ENCODE data around the gene ASTL.

Gene ASTL

DNA sequence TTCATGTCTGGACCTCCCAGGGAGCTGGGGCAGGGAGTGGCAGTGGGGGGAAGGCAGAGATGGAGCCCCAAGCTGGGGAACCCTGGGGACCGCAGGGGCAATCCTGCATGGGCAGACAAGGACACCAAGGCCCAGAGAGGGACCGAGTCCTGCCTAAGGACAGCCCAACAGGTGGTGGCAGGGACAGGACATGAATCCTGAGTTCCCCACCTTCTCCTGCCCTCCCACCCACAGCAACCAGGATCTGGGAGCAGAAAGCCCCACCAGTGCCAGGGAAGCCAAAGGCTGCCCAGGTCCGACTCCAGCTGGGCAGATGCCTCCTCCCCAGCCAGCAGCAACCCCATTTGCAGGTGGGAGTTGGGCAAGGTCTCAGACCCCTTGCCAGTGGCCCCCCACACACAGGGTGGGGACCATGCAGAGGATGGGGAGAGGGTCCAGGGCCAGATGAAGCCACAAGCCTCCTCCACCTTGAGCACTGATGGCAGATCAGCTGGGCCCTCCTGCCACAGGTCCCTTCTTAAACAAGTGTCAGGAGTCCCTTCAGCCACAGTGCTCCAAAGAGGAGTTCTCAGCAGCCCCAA lies 28.3 kb downstream of the ASTL start:
- TF ChIP-seq, protein P1, sequence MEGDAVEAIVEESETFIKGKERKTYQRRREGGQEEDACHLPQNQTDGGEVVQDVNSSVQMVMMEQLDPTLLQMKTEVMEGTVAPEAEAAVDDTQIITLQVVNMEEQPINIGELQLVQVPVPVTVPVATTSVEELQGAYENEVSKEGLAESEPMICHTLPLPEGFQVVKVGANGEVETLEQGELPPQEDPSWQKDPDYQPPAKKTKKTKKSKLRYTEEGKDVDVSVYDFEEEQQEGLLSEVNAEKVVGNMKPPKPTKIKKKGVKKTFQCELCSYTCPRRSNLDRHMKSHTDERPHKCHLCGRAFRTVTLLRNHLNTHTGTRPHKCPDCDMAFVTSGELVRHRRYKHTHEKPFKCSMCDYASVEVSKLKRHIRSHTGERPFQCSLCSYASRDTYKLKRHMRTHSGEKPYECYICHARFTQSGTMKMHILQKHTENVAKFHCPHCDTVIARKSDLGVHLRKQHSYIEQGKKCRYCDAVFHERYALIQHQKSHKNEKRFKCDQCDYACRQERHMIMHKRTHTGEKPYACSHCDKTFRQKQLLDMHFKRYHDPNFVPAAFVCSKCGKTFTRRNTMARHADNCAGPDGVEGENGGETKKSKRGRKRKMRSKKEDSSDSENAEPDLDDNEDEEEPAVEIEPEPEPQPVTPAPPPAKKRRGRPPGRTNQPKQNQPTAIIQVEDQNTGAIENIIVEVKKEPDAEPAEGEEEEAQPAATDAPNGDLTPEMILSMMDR (IDR thresholded peaks at IDR 0.05; ENCODE audit: borderline replicate concordance, insufficient read depth, low read depth, low read length): no peak
- no peak overlapping the region for H3K4me3 ChIP-seq (ENCODE audit: low read depth, low read length)

DNA sequence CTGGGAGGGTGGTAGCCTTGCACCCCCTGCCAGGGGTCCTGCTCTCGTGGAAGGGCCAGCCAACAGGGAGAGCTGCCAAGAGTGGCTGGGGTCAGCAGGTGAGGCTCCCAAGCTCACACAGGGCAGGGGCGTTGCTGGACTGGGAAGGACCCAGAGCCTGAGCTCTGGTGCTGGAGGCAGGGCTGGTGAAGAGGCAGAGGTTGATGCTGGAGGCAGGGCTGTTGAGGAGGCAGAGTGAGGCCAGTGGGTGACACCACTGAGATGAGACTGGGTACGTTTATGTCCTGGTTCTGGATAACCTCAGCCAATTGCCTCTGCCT lies 29.0 kb downstream of the ASTL start:
- no peak overlapping the region for H3K4me3 ChIP-seq (ENCODE audit: low read depth, low read length)
- TF ChIP-seq, protein P1 (IDR thresholded peaks at IDR 0.05; ENCODE audit: borderline replicate concordance, insufficient read depth, low read depth, low read length): no peak

GRCh38 chr2:96108541-96109360 lies 29.6 kb downstream of the ASTL start:
- TF ChIP-seq, protein P1 (IDR thresholded peaks at IDR 0.05; ENCODE audit: borderline replicate concordance, insufficient read depth, low read depth, low read length): no peak
- no peak overlapping the region for H3K4me3 ChIP-seq (ENCODE audit: low read depth, low read length)

GRCh38 chr2:96108151-96108540 lies 30.2 kb downstream of the ASTL start:
- no peak overlapping the region for H3K4me3 ChIP-seq (ENCODE audit: low read depth, low read length)
- TF ChIP-seq, protein P1 (IDR thresholded peaks at IDR 0.05; ENCODE audit: borderline replicate concordance, insufficient read depth, low read depth, low read length): no peak

DNA sequence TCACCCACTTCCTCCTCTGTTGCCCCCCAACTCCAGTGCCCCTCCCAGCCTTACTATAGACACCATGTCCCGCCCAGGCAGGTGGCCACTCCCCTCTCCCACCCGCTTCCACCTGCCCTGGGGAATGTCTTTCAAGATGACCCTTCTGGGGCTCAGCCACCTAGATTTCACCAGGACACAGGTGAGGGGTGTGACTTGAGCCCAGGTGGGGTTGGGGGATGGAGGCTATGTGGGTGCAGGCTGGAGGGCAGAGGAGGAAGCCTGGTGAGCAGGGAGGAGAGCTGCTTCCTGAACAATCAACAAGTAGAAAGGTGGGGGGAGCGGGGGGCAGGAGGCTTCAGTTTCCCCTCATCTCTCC lies 30.6 kb downstream of the ASTL start:
- no peak overlapping the region for H3K4me3 ChIP-seq (ENCODE audit: low read depth, low read length)
- TF ChIP-seq, protein P1 (IDR thresholded peaks at IDR 0.05; ENCODE audit: borderline replicate concordance, insufficient read depth, low read depth, low read length): no peak

- no peak overlapping the region for H3K4me3 ChIP-seq (ENCODE audit: low read depth, low read length)
- TF ChIP-seq, protein P1 (IDR thresholded peaks at IDR 0.05; ENCODE audit: borderline replicate concordance, insufficient read depth, low read depth, low read length): no peak
These were observed 31.2 kb downstream of the ASTL start for GRCh38 chr2:96106991-96107707.
